SK-N-SH (cell line): Measurements from ENCODE around the gene HINFP.

Experiments
- CTCF ChIP-seq: fragments of 200-600 bp; sonication (generic); IDR thresholded peaks from 2 replicates; pipeline ENCODE4 v1.6.1; 2017; ENCODE audit warnings: antibody characterized with exemption, mild to moderate bottlenecking, moderate library complexity
- MEF2A ChIP-seq: IDR thresholded peaks from 2 replicates; pipeline ENCODE4 v1.4.0; 2012; ENCODE audit warnings: low read depth, borderline replicate concordance
- MXI1 ChIP-seq: IDR thresholded peaks from 2 replicates; pipeline ENCODE4 v1.6.1; 2012; ENCODE audit warnings: mild to moderate bottlenecking, low read depth, low read length, improper control_type of control experiment
- NRF1 ChIP-seq: IDR thresholded peaks from 2 replicates; pipeline ENCODE4 v1.6.1; 2012; ENCODE audit warnings: low read depth, mild to moderate bottlenecking, low read length
- POLR2AphosphoS5 ChIP-seq: IDR thresholded peaks from 2 replicates; pipeline ENCODE4 v1.6.1; 2012; ENCODE audit warnings: low read depth, low read length
- TCF12 ChIP-seq: IDR thresholded peaks from 2 replicates; pipeline ENCODE4 v1.4.0; 2012
- YY1 ChIP-seq: IDR thresholded peaks from 2 replicates; pipeline ENCODE4 v1.4.0; 2012; ENCODE audit warnings: low read depth, mild to moderate bottlenecking

DNA sequence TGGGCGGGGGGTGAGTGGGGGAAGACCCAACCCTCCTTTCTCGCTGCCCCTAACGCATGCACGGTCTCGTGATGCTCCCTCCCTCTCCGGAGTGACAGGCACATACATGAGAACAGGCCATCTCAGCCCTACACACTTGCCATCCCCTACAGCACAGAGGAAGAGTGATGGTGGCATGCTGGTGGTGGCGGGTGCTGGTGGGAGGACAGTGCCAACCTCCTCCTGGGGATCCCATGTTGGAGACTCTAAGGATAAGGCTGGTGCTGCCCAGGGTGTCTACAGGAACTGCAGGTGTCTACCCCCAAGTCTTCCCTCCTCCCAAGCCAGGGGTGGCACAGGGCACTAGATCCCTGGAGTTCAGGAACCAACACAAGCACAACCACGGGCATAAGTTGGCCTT is 40.5 kb downstream of the HINFP start:
- no peak for TF ChIP-seq CTCF
- no peak for TF ChIP-seq MEF2A
- no peak for TF ChIP-seq TCF12
- no peak for TF ChIP-seq MXI1
- TF ChIP-seq YY1, result no peak
- TF ChIP-seq NRF1, result no peak
- no peak for TF ChIP-seq POLR2AphosphoS5
